ENCODE measurements around the gene RAB9A. TPM values are rescaled to one million over a fixed set of nuclear protein-coding genes. Genes with fewer than 3 reads are reported as not detected.

Gene RAB9A
- total RNA-seq, 1 donor from 2014 or later: 11.2 TPM

GRCh38 chrX:13700380-13700779, 11.5 kb downstream of the RAB9A start:
- H3K27ac Mint-ChIP-seq (ENCODE audit: unreplicated experiment): no peak overlapping the region
- H3K9me3 Mint-ChIP-seq (ENCODE audit: unreplicated experiment): no peaks in the 10 kb centered on the region
- H3K4me1 Mint-ChIP-seq (ENCODE audit: unreplicated experiment): peaks cover 9% of the 10 kb centered on the region
- no peaks in the 10 kb centered on the region for H3K36me3 Mint-ChIP-seq (ENCODE audit: low read depth, unreplicated experiment)
- no peak overlapping the region for H3K4me3 Mint-ChIP-seq (ENCODE audit: unreplicated experiment)
- no peak for TF ChIP-seq CTCF (IDR thresholded peaks at IDR 0.05; ENCODE audit: unreplicated experiment)
- no peak for DNase-seq (ENCODE audit: low spot score)
- H3K27me3 Mint-ChIP-seq (ENCODE audit: unreplicated experiment): no peaks in the 10 kb centered on the region

DNA sequence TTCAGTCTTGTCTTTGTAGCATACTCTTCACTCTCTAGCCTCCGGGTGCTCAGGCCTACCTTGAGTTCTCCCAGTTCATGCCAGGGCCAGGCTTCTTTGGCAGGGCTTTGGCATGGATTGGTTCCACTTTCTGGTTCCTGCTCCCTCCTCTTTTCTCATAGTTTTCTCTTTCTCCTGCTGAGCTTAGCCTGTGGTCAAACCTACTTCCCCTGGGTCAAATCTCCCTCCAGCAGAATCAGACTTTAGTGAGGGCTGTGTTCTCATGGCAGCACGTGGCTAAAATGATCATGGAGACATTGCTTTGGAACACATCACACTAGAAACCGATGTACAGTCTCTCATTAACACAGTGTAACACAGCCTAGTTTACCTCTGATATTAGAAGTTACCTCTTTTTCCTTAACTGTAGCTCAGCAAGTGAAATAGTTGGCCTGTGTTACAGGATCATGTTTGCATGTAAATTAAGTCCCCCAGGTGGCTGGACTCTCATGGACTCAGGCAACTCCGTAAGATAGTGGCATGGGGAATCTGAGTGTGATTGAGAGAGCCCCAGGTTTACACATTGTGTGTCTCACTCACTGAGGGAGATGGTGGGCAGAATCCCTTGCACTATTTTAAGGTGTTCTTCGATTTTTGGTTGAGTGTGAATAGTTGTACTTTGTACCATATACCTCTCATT, 13.3 kb downstream of the RAB9A start:
- Mint-ChIP-seq H3K4me1 (ENCODE audit: unreplicated experiment) (peaks cover 6% of the 10 kb centered on the region), H3K4me3 (ENCODE audit: unreplicated experiment) (no peak overlapping the region), H3K36me3 (ENCODE audit: low read depth, unreplicated experiment) (no peaks in the 10 kb centered on the region), H3K9me3 (ENCODE audit: unreplicated experiment) (no peaks in the 10 kb centered on the region), H3K27me3 (ENCODE audit: unreplicated experiment) (no peaks in the 10 kb centered on the region), H3K27ac (ENCODE audit: unreplicated experiment) (no peak overlapping the region)
- DNase-seq (ENCODE audit: low spot score): no peak
- TF ChIP-seq CTCF (IDR thresholded peaks at IDR 0.05; ENCODE audit: unreplicated experiment): no peak

- Mint-ChIP-seq H3K36me3 (ENCODE audit: low read depth, unreplicated experiment) (no peaks in the 10 kb centered on the region), H3K4me3 (ENCODE audit: unreplicated experiment) (no peak overlapping the region), H3K27ac (ENCODE audit: unreplicated experiment) (no peak overlapping the region), H3K9me3 (ENCODE audit: unreplicated experiment) (no peaks in the 10 kb centered on the region), H3K27me3 (ENCODE audit: unreplicated experiment) (no peaks in the 10 kb centered on the region), H3K4me1 (ENCODE audit: unreplicated experiment) (peaks cover 6% of the 10 kb centered on the region)
- TF ChIP-seq CTCF (IDR thresholded peaks at IDR 0.05; ENCODE audit: unreplicated experiment): no peak
- no peak for DNase-seq (ENCODE audit: low spot score)
These were observed 14.2 kb downstream of the RAB9A start for GRCh38 chrX:13703135-13703534.

DNA sequence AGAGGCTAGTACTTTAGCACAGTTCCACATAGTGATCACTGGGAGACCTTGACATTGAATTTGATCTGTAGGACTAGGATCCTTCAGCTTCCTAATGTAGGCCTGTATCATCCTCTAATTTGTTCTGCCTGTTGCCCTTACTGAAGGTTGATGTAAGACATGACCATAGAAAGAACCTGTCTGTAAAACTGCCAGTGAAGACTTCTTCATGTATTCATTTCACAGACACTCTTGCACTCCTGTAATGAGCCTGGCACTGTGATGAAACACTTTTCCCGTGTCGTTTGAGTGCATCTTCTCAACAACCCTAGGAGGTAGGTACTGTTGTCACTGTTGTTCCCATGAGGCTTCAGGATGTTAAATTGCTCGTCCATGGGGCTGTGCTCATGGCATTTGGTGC, 14.7 kb downstream of the RAB9A start:
- Mint-ChIP-seq H3K27ac (ENCODE audit: unreplicated experiment) (no peak overlapping the region), H3K36me3 (ENCODE audit: low read depth, unreplicated experiment) (no peaks in the 10 kb centered on the region), H3K27me3 (ENCODE audit: unreplicated experiment) (no peaks in the 10 kb centered on the region), H3K4me3 (ENCODE audit: unreplicated experiment) (no peak overlapping the region), H3K4me1 (ENCODE audit: unreplicated experiment) (peaks cover 6% of the 10 kb centered on the region), H3K9me3 (ENCODE audit: unreplicated experiment) (no peaks in the 10 kb centered on the region)
- TF ChIP-seq CTCF (IDR thresholded peaks at IDR 0.05; ENCODE audit: unreplicated experiment): no peak
- no peak for DNase-seq (ENCODE audit: low spot score)

GRCh38 chrX:13711141-13711540, 22.2 kb downstream of the RAB9A start:
- no peaks in the 10 kb centered on the region for H3K27me3 Mint-ChIP-seq (ENCODE audit: unreplicated experiment)
- no peak for DNase-seq (ENCODE audit: low spot score)
- H3K9me3 Mint-ChIP-seq (ENCODE audit: unreplicated experiment): no peaks in the 10 kb centered on the region
- H3K27ac Mint-ChIP-seq (ENCODE audit: unreplicated experiment): no peak overlapping the region
- no peaks in the 10 kb centered on the region for H3K36me3 Mint-ChIP-seq (ENCODE audit: low read depth, unreplicated experiment)
- no peak for TF ChIP-seq CTCF (IDR thresholded peaks at IDR 0.05; ENCODE audit: unreplicated experiment)
- H3K4me3 Mint-ChIP-seq (ENCODE audit: unreplicated experiment): no peak overlapping the region
- H3K4me1 Mint-ChIP-seq (ENCODE audit: unreplicated experiment): no peaks in the 10 kb centered on the region

All from endothelial cell (in vitro differentiated cells).